GDM1 (cell line): Measurements from ENCODE around the gene NAV2.

Source experiments
- DNase-seq: peaks from one replicate; lab custom pipeline; 2025; lab: John Stamatoyannopoulos, UW

The NAV2 gene

GRCh38 chr11:19929147-19929546 lies 216.5 kb downstream of the NAV2 start:
- DNase-seq = no peak

DNA sequence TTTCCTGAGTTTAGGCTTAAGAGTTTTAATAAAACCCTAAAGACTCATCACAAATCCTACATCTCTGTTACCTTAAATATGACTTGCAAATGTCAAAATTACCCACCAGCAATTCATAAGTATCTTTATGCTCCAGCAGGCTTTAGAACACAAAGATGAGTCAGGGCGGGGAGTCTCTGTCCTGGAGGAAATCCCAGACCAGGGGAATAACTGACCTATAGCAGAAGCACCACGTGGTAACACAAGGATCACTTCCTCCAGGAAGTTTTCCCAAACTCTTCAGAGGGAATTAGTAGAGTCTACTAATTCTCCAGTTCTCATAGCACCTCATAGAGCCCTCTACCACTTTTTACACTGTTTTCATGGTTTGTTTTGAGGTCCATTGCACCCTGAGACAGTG lies 217.0 kb downstream of the NAV2 start:
- DNase-seq = no peak

GRCh38 chr11:19931141-19931770 lies 218.6 kb downstream of the NAV2 start:
- no peak for DNase-seq

DNA sequence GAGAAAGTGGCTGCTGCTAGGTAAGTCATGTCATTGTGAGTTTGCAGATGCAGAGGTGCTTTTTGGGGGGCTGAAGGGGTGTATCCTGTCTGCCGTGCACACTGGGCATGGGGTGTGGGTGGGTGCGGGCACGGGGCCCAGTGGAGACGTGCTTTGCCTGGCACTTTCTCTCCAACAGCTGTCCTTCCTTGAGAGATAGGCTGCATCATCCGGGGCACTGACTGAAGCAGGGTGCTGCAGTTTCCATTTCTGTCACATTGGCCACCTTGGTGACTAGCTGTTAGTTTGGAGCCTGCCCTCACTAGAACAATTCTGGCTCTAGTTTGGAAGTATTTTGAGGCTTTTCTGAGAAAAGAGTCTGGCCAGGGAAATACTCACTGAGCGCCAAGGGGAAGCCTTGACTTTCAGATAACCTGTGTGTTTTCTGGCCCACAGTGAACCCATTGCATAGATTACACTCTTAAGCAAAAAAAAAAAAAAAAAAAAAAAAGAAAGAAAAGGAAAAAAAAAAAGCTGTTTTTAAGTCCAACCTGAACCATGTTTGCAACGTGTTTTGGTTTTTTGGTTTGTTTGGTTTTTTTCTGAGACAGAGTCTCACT lies 219.2 kb downstream of the NAV2 start:
- no peak for DNase-seq

DNA sequence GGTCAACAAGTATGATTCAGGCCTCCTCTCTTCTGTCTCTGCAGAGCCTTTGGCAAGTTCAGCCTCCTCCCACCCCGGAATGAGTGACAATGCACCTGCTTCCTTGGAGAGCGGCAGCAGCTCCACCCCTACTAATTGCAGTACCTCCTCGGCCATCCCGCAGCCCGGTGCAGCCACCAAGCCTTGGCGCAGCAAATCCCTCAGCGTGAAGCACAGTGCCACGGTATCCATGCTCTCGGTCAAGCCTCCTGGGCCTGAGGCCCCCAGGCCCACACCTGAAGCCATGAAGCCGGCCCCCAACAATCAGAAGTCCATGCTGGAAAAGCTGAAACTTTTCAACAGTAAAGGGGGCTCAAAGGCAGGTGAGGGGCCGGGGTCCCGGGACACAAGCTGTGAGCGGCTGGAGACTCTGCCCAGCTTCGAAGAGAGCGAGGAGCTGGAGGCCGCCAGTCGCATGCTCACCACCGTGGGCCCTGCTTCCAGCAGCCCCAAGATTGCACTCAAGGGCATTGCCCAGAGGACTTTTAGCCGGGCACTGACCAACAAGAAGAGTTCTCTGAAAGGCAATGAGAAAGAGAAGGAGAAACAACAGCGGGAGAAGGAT lies 220.6 kb downstream of the NAV2 start:
- no peak for DNase-seq

- no peak for DNase-seq
Observed at GRCh38 chr11:19933801-19934488, 221.3 kb downstream of the NAV2 start.

DNA sequence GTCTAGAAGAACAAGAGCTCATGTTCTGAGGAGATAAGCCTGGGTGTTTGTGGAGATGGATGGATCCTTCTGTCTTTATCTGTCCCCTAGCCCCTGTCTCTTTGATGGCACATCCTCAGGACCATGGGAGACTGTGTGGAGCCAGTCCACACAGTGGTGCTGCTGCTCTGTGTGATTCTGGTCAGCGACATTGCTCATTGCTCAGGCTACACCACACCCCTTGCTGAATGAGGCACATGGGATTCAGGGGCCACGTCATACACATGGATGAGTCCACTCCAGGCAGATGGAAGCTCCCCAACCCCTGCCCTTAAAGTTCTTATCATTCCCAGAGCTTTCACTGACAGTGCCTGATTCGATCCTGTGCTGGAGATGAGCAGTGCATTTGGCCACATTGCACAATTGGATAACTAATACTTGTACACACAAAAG lies 222.2 kb downstream of the NAV2 start:
- DNase-seq = no peak

- DNase-seq = no peak
Observed at GRCh38 chr11:19935507-19935906, 222.9 kb downstream of the NAV2 start.

GRCh38 chr11:19936461-19936860 lies 223.8 kb downstream of the NAV2 start:
- DNase-seq = no peak

DNA sequence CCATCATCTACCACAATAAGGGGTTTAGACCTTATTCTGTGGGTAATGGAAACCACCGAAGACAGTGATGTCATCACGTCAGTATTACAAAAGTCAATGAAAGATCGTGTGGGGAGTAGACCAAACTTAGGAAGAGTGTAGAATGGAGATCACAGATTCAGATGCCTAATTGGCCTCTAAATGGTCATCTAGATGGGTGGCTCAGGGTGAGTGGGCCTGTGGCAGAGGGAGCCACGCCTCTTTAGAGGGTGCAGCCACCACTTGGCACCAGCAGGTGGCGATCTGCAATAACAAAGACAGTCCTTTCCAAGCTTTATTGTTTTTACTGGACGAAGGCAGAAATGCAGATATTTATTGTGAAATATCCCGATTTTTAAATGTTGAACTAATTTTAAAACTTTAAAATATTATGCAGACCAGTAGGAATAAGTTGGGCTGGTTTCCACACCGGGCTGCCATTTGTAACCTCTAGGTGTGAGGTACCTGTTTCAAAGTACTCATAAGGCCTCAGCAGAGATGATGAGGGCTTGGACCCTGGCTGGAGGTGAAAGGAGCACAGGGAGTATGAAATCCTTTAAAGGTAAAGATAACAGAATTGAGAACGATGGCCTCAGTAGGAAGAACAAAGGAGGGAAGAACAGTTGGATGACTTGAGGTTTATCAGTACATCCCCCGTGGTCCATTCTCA lies 225.7 kb downstream of the NAV2 start:
- no peak for DNase-seq

- no peak for DNase-seq
Observed at GRCh38 chr11:19938866-19939265, 226.2 kb downstream of the NAV2 start.

DNA sequence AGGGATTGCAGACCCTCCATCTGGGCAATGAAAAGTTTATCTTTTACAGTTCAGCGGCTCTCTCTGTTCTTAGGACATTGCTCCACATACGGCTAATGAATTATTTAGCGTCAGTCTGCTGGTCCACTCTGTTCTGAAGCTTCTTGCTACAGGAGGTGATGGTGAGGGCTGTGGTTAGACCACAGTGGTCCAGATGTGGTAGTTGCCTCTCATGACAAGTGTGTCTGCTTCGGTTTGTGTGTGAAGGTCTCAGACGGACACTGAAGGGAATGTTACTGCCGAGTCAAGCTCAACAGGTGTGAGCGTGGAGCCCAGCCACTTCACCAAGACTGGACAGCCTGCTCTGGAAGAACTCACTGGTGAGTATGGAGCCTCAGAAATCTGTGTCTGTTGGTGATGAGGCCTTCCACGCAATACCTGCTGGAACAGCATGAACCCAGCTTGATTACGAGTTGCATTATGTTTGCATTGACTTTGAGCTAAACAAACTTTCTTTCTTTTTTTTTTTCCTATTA lies 226.8 kb downstream of the NAV2 start:
- DNase-seq = no peak

- DNase-seq = no peak
Observed at GRCh38 chr11:19940831-19941230, 228.2 kb downstream of the NAV2 start.

- no peak for DNase-seq
Observed at GRCh38 chr11:19946681-19947080, 234.0 kb downstream of the NAV2 start.

DNA sequence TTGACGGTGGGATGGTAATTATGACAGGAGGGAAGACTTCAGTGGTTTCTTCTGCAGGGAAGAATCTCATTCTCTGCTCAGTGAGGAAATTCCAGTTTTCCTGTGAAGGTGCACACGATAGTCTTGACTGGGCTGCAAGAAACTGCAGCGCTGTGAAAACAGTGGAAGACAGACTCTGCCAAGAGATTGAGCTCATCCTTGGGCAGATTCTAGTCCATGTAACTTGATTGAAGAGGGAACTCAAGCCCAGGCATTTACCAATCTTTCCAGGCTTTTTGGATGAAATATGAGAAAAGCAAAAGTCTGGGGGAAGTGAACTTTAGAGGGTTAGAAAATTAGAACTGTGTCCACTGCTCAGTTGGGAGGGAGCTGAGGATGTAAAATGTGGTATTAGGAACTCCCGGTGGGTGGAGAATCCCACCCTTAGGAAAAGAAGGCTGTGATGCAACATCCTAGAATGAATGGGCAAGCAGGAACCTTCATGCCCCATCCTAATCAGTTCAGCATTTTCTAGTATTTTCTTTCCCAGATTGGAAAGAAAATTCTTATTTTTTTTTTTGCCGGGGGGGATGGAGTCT lies 235.0 kb downstream of the NAV2 start:
- DNase-seq = no peak

- no peak for DNase-seq
Observed at GRCh38 chr11:19949606-19950005, 237.0 kb downstream of the NAV2 start.

GRCh38 chr11:19951558-19952115 lies 239.0 kb downstream of the NAV2 start:
- DNase-seq = no peak

GRCh38 chr11:19952116-19952605 lies 239.5 kb downstream of the NAV2 start:
- no peak for DNase-seq

DNA sequence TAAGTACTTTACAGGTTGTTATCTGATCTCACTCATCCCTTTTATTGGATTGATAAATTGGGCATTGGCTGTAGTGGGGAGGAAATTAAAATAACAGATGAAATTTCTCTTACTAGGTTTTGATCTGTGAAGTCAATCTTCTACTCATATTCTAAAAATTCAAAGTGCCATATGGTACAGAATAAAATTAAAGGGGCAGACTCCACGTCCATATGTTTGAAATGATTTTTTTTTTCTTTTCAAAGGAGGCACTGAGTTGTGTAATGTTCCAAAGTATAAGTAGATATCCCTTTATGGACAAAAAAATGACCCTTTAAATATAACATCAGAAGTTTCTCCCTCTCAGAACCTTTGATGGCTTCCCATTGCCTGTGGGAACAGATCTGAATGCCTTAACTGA lies 240.3 kb downstream of the NAV2 start:
- no peak for DNase-seq

- no peak for DNase-seq
Observed at GRCh38 chr11:19953336-19953735, 240.7 kb downstream of the NAV2 start.

GRCh38 chr11:19953909-19954308 lies 241.3 kb downstream of the NAV2 start:
- DNase-seq = no peak
